NB4 (cell line): Measurements from ENCODE around the gene COMT.

Experiments used
- CTCF ChIP-seq: IDR thresholded peaks from one replicate; pipeline ENCODE4 v1.5.1; 2012; ENCODE audit warnings: low read depth, low read length
- MAX ChIP-seq: IDR thresholded peaks from 2 replicates; pipeline ENCODE4 v1.6.1; 2011; ENCODE audit warnings: low read depth, low read length
- POLR2A ChIP-seq: IDR thresholded peaks from 2 replicates; pipeline ENCODE4 v1.6.1; 2011; ENCODE audit warnings: mild to moderate bottlenecking; ENCODE audit not compliant: insufficient read length; ENCODE audit errors: extremely low read depth

GRCh38 chr22:19958083-19959042, 16.8 kb downstream of the COMT start:
- TF ChIP-seq CTCF (no peak), MAX (no peak), POLR2A (no peak)
